Stimulated activated CD8-positive, alpha-beta memory T cell treated with anti-CD3 and anti-CD28 coated beads, Interleukin-2, amount 100 ng/mL, for 1 hour (primary cell): ENCODE data around the gene SLC25A19.
"Not testable (repeated sequence)": the region's sequence is repeated elsewhere in the genome, so short reads cannot be mapped to it uniquely, and the experiment has no call there.

Experiments
- DNase-seq, 2 donors: peaks; one replicate each; pipeline ENCODE4 v3.0.0-alpha.2; 2020; ENCODE audit warnings: low read depth in 2 of 2

SLC25A19 gene

DNA sequence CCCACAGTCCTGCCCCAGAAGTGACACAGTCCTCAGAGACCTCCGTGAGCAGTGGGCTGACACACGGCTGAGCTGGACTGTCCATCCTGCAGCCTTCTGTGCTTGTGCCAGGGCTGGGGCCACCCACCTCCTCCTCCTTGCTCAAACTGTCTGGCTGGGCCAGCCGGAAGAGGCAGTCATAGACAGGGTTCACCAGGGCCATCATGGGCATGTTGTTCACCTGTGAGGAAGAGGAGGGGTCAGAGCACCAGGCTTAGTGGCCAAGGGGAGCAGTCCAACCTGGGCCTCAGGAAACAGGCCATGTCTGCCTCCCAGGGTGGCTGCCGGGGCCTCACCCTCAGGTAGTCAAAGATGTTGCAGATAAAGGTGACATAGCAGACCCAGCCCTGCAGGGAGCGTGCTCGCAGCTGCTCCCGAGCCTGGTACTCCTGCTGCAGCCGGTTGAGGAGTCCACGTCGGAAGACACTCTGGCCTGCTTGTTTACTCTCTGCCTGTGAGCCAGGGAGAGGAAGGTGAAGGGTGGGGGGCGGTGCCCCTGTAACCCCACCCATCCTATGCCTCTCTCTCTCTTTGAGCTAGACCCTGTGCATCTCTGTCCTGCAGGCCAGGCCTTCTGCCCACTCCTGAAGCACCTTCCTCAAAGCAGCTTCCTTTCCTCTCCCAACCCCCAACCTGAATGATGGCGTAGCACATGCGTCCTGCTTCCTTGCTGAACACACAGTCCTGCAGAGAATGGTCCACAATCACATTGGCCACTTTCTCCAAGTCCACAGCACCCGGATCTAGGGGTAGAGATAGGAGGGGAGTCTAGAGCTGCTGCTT, 21.6 kb downstream of the SLC25A19 start:
- no peak for DNase-seq

DNA sequence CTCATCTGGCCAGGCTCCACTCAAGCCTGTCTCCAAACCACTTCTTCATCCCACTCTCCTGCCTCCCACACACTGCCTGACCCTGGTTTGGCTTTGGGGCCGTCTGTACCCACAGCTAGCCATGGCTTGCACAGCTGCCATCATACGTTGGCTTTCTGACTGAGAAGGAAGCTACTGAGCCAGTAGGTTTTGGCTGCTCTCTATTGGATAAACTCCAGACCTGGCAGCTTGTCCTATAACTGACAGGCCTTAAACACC, 22.2 kb downstream of the SLC25A19 start:
- DNase-seq: no peak

DNA sequence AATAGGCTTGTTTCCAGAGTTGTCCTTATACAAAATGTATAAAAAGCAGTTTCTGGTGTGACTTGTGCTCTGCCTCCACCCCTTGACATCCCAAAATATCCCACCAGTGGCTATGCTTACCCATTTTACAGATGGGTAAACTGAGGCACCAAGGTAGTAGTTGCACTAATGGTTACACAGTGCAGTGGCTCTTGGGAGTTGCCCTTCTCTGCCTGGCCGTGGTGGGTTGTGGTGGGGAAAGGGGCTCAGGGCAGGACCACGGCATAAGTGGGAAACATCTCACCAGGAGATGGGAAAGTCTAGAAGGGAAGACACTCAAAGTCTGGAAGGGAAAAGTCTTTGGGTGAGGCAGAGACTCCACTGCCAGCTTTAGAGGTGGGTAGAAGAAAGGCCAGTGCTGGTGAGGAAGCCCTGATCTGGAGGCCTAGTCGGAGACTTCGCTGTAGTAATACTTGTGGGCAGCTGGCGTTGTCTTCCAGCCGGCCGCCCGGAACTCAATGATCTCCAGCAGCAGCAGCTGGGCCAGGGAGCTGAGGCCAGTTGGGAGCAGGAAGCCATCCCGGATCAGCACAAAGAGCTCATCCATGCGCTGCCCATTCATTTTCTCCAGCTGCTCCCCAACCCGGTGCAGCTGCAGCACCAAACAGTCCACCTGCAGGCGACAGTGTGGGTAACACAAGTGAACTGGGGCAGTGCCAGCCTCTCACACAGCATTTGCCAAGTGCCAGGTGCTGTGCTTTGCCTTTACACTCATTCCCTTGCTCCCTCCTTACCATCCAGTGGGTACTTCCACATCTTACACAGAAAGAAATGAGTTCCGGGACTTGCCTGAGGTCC, 22.7 kb downstream of the SLC25A19 start:
- no peak for DNase-seq

DNA sequence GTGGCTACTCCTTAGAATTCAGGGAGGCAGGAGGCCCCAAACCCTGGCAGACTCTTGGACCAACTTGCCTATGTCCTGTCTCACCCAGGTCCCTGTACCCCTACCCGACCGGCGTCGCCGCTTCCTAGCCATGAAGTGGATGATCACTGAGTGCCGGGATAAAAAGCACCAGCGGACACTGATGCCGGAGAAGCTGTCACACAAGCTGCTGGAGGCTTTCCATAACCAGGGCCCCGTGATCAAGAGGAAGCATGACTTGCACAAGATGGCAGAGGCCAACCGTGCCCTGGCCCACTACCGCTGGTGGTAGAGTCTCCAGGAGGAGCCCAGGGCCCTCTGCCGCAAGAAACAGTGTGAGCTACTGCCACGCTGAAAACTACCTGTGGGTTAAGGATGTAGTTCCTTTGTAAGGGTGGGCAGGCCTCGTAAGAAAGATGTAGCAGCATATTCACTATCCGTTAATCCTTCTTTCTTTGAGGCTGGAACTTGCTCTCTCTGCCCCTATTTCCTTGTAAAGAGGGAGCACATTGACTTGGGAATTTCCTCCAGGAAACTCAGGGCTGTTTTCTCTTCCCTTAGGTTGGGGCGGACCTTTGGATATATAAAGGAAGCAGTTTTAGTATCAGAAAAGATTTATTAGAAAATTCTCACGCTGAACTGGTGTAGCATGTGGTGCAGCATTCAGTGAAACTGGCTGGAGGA, 23.5 kb downstream of the SLC25A19 start:
- no peak for DNase-seq

DNA sequence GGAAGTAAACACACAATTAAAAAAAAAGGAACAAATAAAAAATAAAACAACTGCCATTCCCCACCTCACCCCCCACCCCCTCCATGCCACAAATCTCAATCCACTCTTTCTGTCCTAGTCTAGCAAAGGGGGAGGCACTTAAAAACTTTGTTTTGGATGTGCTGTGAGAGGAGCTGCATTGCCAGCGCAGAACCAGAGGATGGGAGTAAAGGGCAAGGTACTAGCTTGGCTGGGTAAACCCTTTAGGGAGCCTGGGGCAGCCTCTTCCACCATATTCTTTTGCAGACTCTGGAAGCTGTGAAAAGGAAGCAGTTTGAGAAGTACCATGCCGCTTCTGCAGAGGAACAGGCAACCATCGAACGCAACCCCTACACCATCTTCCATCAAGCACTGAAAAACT, 26.2 kb downstream of the SLC25A19 start:
- DNase-seq: no peak

DNA sequence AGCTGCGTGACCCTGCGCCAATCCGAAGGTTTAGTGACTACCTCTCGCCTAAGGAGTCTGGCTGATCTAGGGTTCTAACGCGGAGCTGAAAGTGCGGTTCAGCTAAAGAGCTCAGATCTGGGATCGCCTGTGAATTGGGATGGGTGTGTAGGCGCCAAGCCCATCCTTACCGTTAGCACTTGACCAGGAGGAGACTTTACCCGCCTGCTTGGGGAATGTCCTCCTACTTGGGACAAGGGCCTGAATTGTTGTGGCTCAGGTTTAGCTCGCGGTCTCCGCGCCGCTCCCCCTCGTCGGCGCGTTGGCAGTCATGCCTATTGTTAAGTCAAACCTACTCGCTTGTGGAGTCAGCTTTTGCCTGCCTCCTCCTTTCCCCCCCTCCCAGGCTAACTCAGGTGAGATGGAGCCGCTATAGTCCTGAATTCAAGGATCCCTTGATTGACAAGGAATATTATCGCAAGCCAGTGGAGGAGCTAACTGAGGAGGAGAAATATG, 27.1 kb downstream of the SLC25A19 start:
- DNase-seq: no peak

DNA sequence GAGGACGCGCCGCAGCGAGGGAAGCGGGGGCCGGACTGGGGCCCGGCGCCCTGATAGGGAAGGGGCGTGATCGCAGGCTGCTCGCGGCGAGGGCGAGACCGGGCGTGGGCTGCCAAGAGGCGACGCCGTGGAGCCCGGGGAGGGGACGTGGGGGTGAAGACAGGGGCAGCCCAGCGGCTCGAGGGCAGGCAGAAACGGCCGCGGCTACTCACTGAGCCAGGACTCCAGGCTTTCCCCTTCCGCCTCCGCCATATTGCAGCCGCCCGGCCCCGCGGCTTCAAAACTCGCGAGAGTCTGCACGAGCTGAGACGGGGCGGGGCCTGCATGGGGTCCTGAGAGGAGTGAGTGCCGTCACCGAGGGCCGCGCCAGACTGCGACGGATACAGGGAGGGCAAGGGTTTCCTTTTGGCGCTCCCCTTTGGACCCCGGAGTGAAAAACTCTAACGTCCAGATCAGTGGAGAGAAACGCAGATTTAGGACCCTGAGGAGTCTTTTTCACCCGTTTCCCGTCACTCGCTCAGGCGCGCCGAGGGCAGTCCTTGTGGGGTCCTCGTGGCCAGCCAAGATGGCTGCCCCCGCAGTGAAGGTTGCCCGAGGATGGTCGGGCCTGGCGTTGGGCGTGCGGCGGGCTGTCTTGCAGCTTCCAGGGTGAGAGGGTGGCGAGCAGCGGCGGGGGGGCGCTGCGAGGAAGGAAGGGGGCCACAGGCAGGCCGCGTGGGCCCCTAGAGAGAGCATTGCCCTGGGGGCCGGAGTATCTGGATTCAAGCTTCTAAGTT, 27.7 kb downstream of the SLC25A19 start, which contains the start of the genes GGA3 and MRPS7:
TSS of gene GGA3 (minus strand) at position 271 of the 776 bp plus-strand sequence. CDS start at position 252, 19 bp downstream.
TSS of gene MRPS7 (plus strand) at position 544 of the 776 bp plus-strand sequence. CDS start at position 566, 22 bp downstream.
- peak; percentile 88 to 92 for DNase-seq

DNA sequence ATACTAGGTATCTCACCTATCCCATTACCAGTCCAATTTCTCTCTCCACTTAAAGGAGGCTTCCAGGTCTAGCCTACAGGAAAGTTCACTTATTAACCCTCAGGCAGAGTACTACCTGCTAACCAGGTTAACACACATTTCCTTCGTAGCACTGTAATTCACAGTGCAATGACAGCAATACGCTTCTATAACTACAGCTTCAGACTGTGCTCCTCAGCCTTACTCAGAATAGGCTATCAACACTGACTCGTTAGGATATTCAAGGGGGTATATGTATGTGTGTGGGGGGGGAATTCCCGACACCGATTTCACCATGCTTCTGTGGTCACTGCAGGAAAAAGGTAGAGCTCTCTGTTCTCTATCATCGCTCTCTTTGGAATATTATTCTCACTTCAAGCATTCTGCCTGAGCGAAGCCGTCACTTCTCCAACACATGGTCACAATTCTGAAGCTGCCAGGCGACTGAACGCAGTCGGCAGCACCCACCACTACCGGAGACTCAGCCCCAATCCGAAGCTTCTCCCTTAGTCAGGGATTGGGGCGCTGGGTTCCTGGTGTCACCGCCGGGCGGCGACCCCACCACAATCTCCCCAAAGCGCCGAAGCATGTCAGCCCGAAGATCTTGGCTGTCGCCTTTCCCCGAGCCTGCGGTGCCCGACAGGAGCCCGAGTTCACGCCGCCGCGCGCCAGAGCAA, 28.4 kb downstream of the SLC25A19 start:
- no peak for DNase-seq

DNA sequence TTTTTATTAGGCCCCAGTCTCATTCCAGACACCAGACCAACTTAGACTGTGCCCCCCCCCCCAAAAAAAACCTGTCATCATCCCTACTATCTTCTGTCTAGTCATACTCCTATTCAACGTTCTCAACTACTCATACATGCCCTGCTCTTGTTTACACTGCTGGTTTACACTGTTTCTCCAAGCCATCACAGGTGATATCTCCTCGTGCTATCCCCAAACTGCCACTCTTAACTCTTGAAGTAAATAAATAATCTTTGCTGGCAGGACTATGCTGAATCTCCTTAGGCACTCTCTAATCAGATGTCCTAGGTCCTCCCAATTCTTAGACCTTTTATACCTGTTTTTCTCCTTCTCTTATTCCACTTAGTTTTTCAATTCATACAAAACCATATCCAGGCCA, 32.0 kb downstream of the SLC25A19 start:
- not testable (repeated sequence) for DNase-seq

DNA sequence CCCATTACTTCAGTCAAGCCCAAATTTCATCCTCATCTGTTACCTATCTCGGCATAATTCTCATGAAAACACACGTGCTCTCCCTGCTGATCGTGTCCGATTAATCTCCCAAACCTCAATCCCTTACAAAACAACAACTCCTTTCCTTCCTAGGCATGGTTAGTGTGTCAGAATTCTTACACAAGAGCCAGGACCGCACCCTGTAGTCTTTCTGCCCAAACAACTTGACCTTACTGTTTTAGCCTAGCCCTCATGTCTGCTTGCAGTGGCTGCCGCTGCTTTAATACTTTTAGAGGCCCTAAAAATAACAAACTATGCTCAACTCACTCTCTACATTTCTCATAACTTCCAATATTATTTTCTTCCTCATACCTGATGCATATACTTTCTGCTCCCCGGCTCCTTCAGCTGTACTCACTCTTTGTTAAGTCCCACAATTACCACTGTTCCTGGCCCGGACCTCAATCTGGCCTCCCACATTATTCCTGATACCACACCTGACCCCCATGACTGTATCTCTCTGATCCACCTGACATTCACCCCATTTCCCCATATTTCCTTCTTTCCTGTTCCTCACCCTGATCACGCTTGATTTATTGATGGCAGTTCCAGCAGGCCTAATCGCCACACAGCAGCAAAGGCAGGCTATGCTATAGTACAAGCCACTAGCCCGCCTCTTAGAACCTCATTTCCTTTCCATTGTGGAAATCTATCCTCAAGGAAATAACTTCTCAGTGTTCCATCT, 33.1 kb downstream of the SLC25A19 start:
- not testable (repeated sequence) for DNase-seq

DNA sequence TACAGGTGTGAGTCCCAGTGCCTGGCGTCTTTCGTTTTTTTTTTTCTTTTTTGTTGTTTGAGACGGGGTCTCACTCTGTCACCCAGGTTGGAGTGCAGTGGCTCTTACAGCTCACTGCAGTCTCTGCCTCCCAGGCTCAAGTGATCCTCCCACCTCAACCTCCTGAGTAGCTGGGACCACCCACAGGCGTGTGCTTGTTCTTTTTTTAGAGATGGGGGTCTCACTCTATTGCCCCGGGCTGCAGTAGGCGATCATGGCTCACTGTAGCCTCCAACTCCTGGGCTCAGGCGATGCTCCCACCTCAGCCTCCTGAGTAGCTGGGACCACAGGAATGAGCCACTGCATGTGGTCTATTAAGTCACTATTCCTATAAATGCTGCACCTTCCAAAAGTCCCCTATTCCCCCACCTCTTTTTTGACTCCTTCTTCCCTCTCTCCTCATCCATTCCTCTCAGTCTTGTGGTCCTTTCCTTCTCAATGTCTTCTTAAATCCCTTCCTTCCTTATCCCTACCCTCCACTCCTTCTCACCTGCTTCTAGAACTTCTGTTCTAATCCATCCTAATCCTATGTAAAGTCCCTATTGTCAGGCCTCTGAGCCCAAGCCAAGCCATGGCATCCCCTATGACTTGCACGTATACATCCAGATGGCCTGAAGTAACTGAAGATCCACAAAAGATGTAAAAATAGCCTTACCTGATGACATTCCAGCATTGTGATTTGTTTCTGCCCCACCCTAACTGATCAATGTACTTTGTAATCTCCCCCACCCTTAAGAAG, 37.0 kb downstream of the SLC25A19 start:
- no peak for DNase-seq

DNA sequence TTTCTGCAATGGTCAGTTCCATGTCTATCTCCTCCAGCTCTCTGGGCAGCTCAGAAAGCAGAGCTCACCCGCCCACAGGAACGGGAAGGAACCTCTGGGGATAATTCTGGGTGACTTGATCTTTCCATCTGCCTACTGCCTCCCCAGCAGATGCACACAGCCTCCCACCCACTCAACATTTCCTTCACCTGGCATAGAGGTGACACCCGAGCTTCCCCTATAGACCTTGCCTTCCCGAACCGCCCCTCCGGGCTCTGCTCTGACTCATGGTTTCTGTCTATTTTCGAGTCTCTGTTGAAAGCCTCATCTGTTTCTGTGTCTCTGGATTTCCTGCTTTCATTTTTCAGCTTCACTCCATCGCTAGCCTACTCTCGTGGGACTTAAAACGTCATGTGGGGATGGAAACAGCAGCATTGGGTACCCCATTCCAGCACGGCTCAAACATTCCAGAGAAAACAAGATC, 39.2 kb downstream of the SLC25A19 start:
- peak; percentile 38 to 53 for DNase-seq

DNA sequence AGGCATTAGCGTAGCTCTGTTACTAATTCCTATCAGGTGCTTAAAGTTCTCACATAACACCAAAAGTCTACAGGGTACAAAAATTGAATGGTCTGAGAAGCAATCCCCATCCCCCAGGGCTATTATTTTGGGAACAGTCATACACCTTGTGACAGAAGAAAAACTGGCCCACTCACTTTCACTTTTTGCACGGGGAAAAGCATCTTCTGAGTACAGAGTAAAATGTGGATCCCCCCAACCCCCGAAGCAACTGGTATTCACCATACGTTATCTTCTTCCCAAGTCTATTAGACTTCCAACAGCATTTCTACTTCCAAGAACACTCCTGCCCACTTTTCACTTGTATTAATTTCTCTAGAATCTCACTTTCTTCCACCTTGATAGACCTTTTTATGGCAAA, 39.7 kb downstream of the SLC25A19 start:
- DNase-seq: no peak

DNA sequence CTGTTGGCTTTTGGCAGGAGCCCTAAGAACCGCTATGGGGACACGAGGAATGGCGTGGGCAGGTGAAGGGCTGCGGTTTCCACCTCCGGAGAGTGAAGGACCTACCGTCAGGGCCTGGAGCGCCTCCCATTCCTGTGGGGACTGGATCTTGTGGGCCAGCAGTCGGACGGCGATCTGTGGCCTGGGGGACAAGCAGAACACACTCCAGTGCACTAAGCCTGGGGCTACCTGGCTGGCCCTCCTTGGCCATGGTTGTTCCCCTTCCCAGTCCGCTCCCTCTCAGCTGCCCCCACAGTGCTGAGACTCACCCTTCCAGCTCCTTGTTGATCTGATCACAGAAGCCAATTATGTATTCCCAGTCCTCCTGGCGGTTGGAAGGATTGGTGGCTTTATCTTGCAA, 42.8 kb downstream of the SLC25A19 start:
- DNase-seq: no peak

DNA sequence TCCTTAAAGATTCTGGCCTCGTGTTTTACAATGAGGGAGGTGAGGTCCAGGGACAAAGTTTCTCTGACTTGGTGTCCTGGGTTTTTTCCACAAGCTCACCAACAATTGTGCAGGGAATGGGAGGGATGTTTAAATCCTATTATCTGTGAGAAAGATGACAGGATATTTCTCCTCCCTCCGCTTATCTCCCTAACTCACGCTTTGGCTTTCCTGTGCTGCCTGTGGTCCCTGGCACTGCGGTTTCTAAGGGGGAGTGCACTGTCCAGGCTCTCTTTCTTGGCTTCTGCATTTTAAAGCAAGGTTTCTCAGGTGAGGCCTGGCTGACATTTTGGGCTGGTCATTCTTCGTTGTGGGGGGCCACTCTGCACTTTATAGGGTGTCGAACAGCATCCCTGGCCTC, 44.2 kb downstream of the SLC25A19 start:
- no peak for DNase-seq

DNA sequence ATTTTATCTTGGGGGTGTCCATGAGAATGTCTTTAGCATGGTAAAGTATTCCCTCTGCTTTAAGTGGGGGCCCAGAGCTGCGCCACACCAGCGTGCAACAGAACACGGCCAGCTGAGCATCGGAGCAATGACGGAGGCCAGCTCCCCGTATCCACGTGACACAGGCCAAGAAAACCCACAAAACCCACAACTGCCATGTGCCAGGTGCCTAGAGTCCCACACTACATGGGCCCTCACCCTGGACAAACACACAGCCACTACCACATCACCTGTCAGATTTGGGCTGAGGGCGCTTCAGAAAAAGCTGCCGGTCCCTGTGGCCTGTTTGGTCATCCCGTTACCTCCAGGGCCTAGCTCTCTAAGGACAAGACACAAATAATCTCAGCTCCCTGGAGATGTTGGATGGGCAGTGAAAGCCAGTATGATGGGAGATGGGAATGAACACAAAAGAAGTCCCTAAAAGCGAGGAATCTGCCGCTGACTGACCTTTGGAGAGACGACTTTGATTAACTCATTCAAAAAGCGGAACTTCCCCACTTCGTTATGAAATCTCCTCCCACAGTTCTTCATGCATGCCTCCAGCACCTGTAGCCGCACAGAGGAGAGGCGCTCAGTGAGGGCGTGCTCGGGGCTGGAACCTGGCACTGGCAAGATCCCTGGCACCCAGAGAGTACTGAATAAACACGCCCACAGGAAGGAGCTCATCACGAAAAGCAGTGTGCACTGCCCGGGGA, 44.9 kb downstream of the SLC25A19 start:
- no peak for DNase-seq

DNA sequence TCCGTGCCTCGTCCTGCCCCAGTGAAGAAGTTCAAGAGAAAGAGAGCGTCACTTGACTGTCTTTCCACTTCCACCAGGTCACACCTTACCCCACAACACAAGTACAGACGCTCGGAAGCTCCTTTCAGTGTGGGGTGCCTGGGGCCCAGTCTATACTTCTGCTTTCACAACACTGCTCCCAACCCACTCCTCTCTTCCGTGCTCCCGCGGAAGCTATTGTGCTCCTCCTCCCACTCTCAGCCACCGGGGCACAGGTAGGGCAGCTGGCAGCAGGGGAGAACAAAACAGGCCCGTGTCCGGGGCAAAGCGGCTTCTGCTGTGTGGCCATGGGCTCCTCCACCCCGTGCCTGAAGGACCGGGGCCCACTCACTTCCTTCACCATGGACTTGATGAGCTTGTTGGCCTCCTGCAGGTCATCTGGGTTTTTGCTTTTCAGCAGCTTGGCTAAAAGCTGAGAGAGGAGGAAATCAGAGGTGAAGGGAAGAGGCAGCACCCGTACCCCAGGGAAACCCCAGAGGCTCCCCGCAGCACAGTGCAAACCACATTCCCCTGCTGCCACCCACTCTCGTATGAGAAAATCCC, 46.7 kb downstream of the SLC25A19 start:
- DNase-seq: no peak

DNA sequence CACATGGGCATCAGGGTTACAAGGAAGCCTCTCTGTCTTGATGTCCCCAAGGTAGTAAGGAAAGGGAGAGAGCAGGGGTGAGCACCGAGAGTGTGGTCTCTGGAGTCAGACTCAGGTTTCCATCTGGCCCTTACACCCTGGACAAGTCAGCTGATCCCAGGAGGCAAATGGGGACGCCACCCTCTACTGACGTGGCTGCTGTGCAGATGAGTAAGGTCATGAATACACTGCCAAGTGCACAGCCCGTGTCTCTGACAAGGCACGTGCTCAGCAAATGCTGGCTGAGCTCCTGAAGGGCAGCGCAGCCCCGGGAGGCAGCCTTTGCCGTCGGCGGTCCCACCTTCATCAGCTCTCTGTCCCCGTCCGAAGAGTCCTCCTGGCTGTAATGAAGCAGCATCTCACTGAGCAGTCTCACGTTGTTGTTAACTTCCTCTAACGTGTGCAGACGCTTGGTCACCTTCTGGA, 47.2 kb downstream of the SLC25A19 start:
- no peak for DNase-seq
